ENCODE data around the gene MFSD6L. TPM values are rescaled to one million over a fixed set of nuclear protein-coding genes. Genes with fewer than 3 reads are reported as not detected.

The MFSD6L gene
- total and polyA plus RNA-seq, 3 donors from 2014 or later: 14.2 to 56.5 (median 16.1) TPM

GRCh38 chr17:8843344-8843743 lies 44.2 kb upstream of the MFSD6L start:
- WGBS, 2 donors: 58 to 61% methylated on average over 2 of the region's 2 CpGs
- H3K27ac ChIP-seq: no peak overlapping the region

GRCh38 chr17:8841844-8842243 lies 42.7 kb upstream of the MFSD6L start:
- intact Hi-C loops (cut with DNase I; ENCODE audit: low total_unique reads): no loop called here
- H3K27ac ChIP-seq: no peak overlapping the region
- 81 to 84% methylated on average over 4 of the region's 4 CpGs for WGBS, 2 donors
- no peak overlapping the region for H3K4me3 ChIP-seq
- no peaks in the 10 kb centered on the region for H3K4me1 ChIP-seq
- H3K36me3 ChIP-seq (ENCODE audit: low read depth, missing control alignments): no peaks in the 10 kb centered on the region
- H3K27me3 ChIP-seq: no peaks in the 10 kb centered on the region
- no peak for DNase-seq
- no peak for TF ChIP-seq POLR2A (IDR thresholded peaks at IDR 0.05)
- no peak for TF ChIP-seq CTCF (IDR thresholded peaks at IDR 0.05)
- no peaks in the 10 kb centered on the region for H3K9me3 ChIP-seq

More at GRCh38 chr17:8843344-8843743, 44.2 kb upstream of the MFSD6L start:
- intact Hi-C loops (cut with DNase I; ENCODE audit: low total_unique reads): no loop called here
- Histone ChIP-seq H3K4me3 (no peak overlapping the region), H3K27me3 (no peaks in the 10 kb centered on the region), H3K36me3 (ENCODE audit: low read depth, missing control alignments) (no peaks in the 10 kb centered on the region), H3K9me3 (no peaks in the 10 kb centered on the region), H3K4me1 (no peaks in the 10 kb centered on the region)
- no peak for DNase-seq
- no peak for TF ChIP-seq CTCF (IDR thresholded peaks at IDR 0.05)
- no peak for TF ChIP-seq POLR2A (IDR thresholded peaks at IDR 0.05)

- Histone ChIP-seq H3K36me3 (ENCODE audit: low read depth, missing control alignments) (no peaks in the 10 kb centered on the region), H3K9me3 (no peaks in the 10 kb centered on the region), H3K27ac (no peak overlapping the region), H3K4me1 (no peaks in the 10 kb centered on the region), H3K27me3 (no peaks in the 10 kb centered on the region), H3K4me3 (no peak overlapping the region)
- WGBS, 2 donors: 71 to 73% methylated on average over 10 to 11 of the region's 11 CpGs
- TF ChIP-seq CTCF (IDR thresholded peaks at IDR 0.05) (no peak), POLR2A (IDR thresholded peaks at IDR 0.05) (no peak)
- intact Hi-C loops (cut with DNase I; ENCODE audit: low total_unique reads): no loop called here
- no peak for DNase-seq
Observed at GRCh38 chr17:8839410-8839935, 40.3 kb upstream of the MFSD6L start.

GRCh38 chr17:8838551-8839095 lies 39.5 kb upstream of the MFSD6L start:
- no peak overlapping the region for H3K4me3 ChIP-seq
- DNase-seq: no peak
- H3K9me3 ChIP-seq: no peaks in the 10 kb centered on the region
- no peaks in the 10 kb centered on the region for H3K4me1 ChIP-seq
- H3K36me3 ChIP-seq (ENCODE audit: low read depth, missing control alignments): no peaks in the 10 kb centered on the region
- no peaks in the 10 kb centered on the region for H3K27me3 ChIP-seq
- intact Hi-C loops (cut with DNase I; ENCODE audit: low total_unique reads): no loop called here
- TF ChIP-seq CTCF (IDR thresholded peaks at IDR 0.05): no peak
- no peak for TF ChIP-seq POLR2A (IDR thresholded peaks at IDR 0.05)
- 92 to 96% methylated on average over 8 to 12 of the region's 12 CpGs for WGBS, 2 donors
- H3K27ac ChIP-seq: no peak overlapping the region

GRCh38 chr17:8837563-8838075 lies 38.5 kb upstream of the MFSD6L start:
- no peaks in the 10 kb centered on the region for H3K36me3 ChIP-seq (ENCODE audit: low read depth, missing control alignments)
- H3K27ac ChIP-seq: no peak overlapping the region
- no peak overlapping the region for H3K4me3 ChIP-seq
- TF ChIP-seq POLR2A (IDR thresholded peaks at IDR 0.05): no peak
- TF ChIP-seq CTCF (IDR thresholded peaks at IDR 0.05): no peak
- no peaks in the 10 kb centered on the region for H3K4me1 ChIP-seq
- H3K9me3 ChIP-seq: no peaks in the 10 kb centered on the region
- intact Hi-C loops (cut with DNase I; ENCODE audit: low total_unique reads): no loop called here
- 34 to 51% methylated on average over 6 to 8 of the region's 8 CpGs for WGBS, 2 donors
- no peaks in the 10 kb centered on the region for H3K27me3 ChIP-seq
- no peak for DNase-seq
